GM21576 (cell line): ENCODE results near the gene CISD3.

Source experiments
- ATAC-seq: cut with Tn5 transposase; IDR thresholded peaks from one replicate; pipeline ENCODE4 v1.9.1; 2021; ENCODE audit warnings: mild to moderate bottlenecking, moderate library complexity; ENCODE audit not compliant: unreplicated experiment

CISD3 gene

DNA sequence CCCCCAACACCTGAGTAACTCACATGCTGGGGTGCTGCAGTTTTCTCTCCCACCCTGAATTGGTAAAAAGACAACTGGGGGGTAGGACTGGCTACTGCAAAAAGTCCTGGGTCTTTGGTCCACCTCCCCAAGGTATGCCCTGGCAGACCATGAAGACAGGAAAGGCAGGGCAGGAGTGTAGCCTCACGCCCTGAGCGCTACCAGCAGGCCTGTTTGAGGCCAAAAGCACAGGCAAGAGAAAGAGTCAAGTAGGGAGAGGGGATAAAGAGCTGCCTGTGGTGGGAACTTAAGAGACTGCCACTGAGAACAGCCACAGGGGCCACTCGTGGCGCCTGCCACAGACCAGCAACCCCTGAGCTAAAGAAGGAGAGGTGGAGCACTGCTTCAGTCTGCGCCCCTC, 36.2 kb downstream of the CISD3 start:
- ATAC-seq = no peak

DNA sequence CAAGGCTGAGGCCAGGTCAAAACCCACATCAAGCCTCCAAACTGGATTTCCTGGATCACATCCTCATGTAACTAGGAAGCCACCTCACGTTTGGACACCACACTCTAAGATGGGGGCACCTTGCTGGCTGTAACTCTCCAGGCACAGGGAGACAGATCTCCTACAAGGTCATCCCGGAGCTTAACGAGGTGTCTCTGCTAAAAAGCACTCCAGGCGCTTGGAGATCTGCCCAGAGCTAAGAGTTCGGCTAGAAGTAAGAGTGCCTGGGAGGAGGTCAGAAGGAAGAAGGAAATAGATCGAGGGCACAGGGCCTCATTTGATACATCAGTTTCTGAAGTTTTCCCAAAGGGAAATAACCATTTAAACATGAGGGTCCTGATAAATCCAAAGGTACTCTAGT, 38.3 kb downstream of the CISD3 start:
- no peak for ATAC-seq

DNA sequence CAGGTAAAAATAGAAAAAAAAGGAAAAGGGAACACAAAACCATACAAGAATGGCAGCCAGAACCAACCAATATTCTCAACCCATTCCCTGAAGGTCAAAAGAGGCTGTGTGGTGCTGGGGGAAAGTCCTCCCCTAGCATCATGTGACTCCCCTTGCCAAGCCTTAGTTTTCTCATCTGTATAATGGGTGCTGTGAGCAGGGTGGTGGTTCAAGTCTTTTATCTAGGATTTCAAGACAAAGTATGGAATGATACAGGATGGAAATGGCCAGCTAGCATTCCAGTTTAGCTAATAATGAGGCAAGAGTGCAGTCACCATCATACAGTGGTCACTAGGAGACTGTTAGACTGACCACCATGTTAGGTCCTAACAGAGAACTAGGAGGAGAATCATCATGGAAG, 43.1 kb downstream of the CISD3 start:
- no peak for ATAC-seq

DNA sequence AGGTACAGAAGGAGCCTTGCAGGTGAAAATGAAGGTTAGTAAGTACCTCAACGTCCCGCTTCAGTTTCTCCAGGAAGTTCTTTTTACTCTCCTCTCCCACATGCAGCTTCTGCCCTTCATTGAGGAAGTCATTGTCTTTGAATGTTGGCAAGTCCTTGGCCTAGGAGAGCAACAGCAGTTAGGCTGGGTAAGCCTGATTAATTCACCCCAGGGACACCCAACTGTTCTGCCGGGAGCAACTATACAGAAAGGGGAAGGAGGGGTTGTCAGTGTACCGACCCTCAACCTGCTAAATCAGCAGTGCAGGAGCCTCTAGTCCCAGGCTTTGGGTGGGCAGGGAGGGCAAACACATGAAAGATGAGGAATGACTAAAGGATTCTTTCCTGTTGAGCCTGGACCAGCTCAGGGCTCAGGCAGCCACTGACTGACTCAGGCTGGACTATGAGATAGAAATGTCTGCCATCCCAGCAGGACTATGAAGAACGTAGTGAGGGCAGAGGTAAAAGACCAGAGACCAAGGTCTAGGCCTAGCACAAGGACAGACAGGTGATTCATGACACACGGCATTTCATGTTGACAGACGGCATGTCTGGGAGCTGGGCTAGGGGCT, 47.6 kb downstream of the CISD3 start:
- no peak for ATAC-seq

- ATAC-seq = no peak
Observed at GRCh38 chr17:38779965-38780752, 50.0 kb downstream of the CISD3 start.

GRCh38 chr17:38783227-38783626, 53.1 kb downstream of the CISD3 start:
- ATAC-seq = no peak
